Natural killer cell (primary cell): Measurements from ENCODE around the gene KHSRP. TPM values are rescaled to one million over a fixed set of nuclear protein-coding genes. Genes with fewer than 3 reads are reported as not detected.
"Not testable (repeated sequence)": the region's sequence is repeated elsewhere in the genome, so short reads cannot be mapped to it uniquely, and the experiment has no call there.

Experiments
- ATAC-seq, 3 donors: fragments of 150-1000 bp in 2 of 3; fragments of 200-7000 bp in 1 of 3; cut with Tn5 transposase; 1 replicate in 1 of 3; 2 replicates in 2 of 3; pipeline ENCODE4 v1.10.0; 2021; ENCODE audit warnings: mild to moderate bottlenecking in 2 of 3, moderate library complexity in 2 of 3
- DNase-seq, 2 donors: peaks; one replicate each; pipeline versions ENCODE4 v3.0.0 to v3.0.0-alpha.2; 2013 to 2021; ENCODE audit warnings: mixed read lengths in 1 of 2
- H3K27ac ChIP-seq: one replicate; pipeline ENCODE4 v1.5.1; 2013; ENCODE audit warnings: mild to moderate bottlenecking, low read length
- H3K27me3 ChIP-seq: one replicate; pipeline ENCODE4 v1.6.1; 2013; ENCODE audit warnings: low read length; ENCODE audit not compliant: control insufficient read depth, insufficient read depth
- H3K36me3 ChIP-seq: one replicate; pipeline ENCODE4 v1.6.1; 2013; ENCODE audit warnings: low read length; ENCODE audit not compliant: control insufficient read depth, insufficient read depth
- H3K4me1 ChIP-seq: one replicate; pipeline ENCODE4 v1.6.1; 2013; ENCODE audit warnings: low read length; ENCODE audit not compliant: control insufficient read depth, insufficient read depth
- H3K4me3 ChIP-seq: one replicate; pipeline ENCODE4 v1.5.1; 2013; ENCODE audit warnings: low read length
- H3K9me3 ChIP-seq: one replicate; pipeline ENCODE4 v1.6.1; 2013; ENCODE audit warnings: low read length; ENCODE audit not compliant: control insufficient read depth, insufficient read depth
- H3K27ac Mint-ChIP-seq, 2 donors: one replicate each; pipeline ENCODE4 v1.8.0; 2022; ENCODE audit warnings: mild to moderate bottlenecking in 2 of 2, mixed read lengths in 2 of 2, moderate library complexity in 1 of 2
- H3K27me3 Mint-ChIP-seq, 2 donors: one replicate each; pipeline ENCODE4 v1.8.0; 2022; ENCODE audit warnings: low read depth in 2 of 2, mixed read lengths in 2 of 2
- H3K36me3 Mint-ChIP-seq: one replicate; pipeline ENCODE4 v1.8.0; 2022; ENCODE audit warnings: mixed read lengths
- H3K4me1 Mint-ChIP-seq, 2 donors: one replicate each; pipeline ENCODE4 v1.8.0; 2022; ENCODE audit warnings: mixed read lengths in 2 of 2
- H3K4me3 Mint-ChIP-seq: one replicate; pipeline ENCODE4 v1.8.0; 2022; ENCODE audit warnings: mild to moderate bottlenecking, moderate library complexity, mixed read lengths
- H3K9me3 Mint-ChIP-seq, 2 donors: one replicate each; pipeline ENCODE4 v1.8.0; 2022; ENCODE audit warnings: mixed read lengths in 2 of 2
- CTCF ChIP-seq: fragments of 200-600 bp; IDR thresholded peaks from one replicate; pipeline ENCODE4 v1.8.0; 2022; ENCODE audit warnings: antibody characterized with exemption
- WGBS: methylation state at CpG from one replicate; pipeline ENCODE4 v1.1.7; 2013; ENCODE audit warnings: missing lambda C conversion rate; ENCODE audit not compliant: insufficient coverage; 5-methylcytosine and 5-hydroxymethylcytosine counted together
- intact Hi-C: fragments of 100-400 bp; cut with micrococcal nuclease; formaldehyde crosslinking; loops from one replicate; pipeline ENCODE4 v1.14.2; 2022
- total RNA-seq, 4 donors: library from RNA; stranded (reverse); fragments of 120-200 nt in 1 of 4; gene quantifications; one replicate each; pipeline versions ENCODE4 v1.2.3 to v1.2.4, GENCODE V29; 2013 to 2022

Gene KHSRP
- total RNA-seq, 3 donors from 2014 or later (not counting 1 experiment from before 2014, with no cell fraction given): 160 to 192 (median 165) TPM

DNA sequence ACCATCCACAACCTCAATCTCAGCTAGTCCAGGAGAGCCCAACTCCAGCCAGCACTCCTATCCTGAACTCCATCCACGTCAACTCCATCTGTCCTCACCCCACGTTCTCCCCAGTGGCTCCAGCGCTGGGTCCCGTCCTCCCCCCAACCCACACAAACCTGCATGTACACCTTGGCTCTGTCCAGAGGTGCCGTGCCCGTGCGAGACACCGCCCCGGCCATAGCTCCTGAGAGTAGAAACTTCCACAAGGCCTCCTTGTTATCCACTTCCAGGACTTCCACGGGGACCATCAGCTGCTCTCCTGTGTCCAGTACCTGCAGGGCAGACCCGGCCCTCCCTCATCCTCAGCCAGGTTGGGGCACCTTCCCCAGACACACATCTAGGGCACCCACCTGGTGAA, 7.3 kb upstream of the KHSRP start:
- Histone ChIP-seq H3K36me3 (no peaks in the 10 kb centered on the region), H3K9me3 (no peaks in the 10 kb centered on the region), H3K4me1 (no peaks in the 10 kb centered on the region), H3K4me3 (no peak overlapping the region), H3K27me3 (no peaks in the 10 kb centered on the region), H3K27ac (no peak overlapping the region)
- no peak overlapping the region for H3K27ac Mint-ChIP-seq
- H3K9me3 Mint-ChIP-seq: no peaks in the 10 kb centered on the region
- peaks cover 0 to 4% of the 10 kb centered on the region in 2 donors for H3K27me3 Mint-ChIP-seq
- intact Hi-C loops: no loop called here
- no peak overlapping the region for H3K4me3 Mint-ChIP-seq
- no peaks in the 10 kb centered on the region for H3K4me1 Mint-ChIP-seq
- no peaks in the 10 kb centered on the region for H3K36me3 Mint-ChIP-seq
- TF ChIP-seq CTCF: no peak
- WGBS: 95% methylated on average over 11 of the region's 11 CpGs
- DNase-seq: no peak
- ATAC-seq: no peak

GRCh38 chr19:6429419-6430221, 5.0 kb upstream of the KHSRP start:
- H3K4me1 ChIP-seq: peaks cover 11% of the 10 kb centered on the region
- no peak overlapping the region for H3K4me3 Mint-ChIP-seq
- DNase-seq (no peak), ATAC-seq (no peak)
- H3K27ac Mint-ChIP-seq: no peak overlapping the region
- no peaks in the 10 kb centered on the region for H3K36me3 Mint-ChIP-seq
- H3K4me3 ChIP-seq: no peak overlapping the region
- peaks cover 0 to 6% of the 10 kb centered on the region in 2 donors for H3K27me3 Mint-ChIP-seq
- H3K4me1 Mint-ChIP-seq: peaks cover 10 to 11% of the 10 kb centered on the region in 2 donors
- no peak overlapping the region for H3K27ac ChIP-seq
- 66% methylated on average over 20 of the region's 20 CpGs for WGBS
- intact Hi-C loops: no loop called here
- H3K9me3 Mint-ChIP-seq: no peaks in the 10 kb centered on the region
- no peaks in the 10 kb centered on the region for H3K9me3 ChIP-seq
- H3K36me3 ChIP-seq: no peaks in the 10 kb centered on the region
- TF ChIP-seq CTCF: no peak
- no peaks in the 10 kb centered on the region for H3K27me3 ChIP-seq

DNA sequence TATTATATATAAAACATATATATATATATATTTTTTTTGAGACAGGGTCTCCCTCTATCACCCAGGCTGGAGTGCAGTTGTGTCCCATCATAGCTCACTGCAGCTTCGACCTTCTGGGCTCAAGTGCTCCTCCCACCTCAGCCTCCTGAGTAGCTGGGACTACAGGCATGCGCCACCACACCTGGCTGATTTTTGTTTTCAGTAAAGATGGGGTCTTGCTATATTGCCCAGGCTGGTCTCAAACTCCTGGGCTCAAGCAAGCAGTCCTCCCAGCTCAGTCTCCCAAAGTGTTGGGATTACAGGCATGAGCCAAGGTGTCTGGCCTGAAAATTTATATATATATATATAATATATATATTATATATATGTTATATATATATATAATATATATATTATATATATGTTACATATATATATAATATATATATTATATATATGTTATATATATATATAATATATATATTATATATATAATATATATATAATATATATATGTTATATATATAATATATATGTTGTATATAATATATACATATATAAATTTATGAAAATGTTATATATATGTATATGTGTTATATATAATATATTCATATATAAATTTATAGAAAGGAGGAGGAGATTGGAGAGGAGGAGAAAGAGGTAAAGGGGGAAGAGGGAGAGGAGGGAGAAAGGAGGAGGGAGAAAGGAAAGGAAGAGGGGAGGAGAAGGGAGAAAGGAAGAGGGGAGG, 4.2 kb upstream of the KHSRP start:
- H3K27ac Mint-ChIP-seq, ATAC-seq, H3K4me3 ChIP-seq, H3K9me3 ChIP-seq, H3K4me3 Mint-ChIP-seq, H3K36me3 ChIP-seq, H3K27me3 Mint-ChIP-seq, H3K27ac ChIP-seq, H3K27me3 ChIP-seq, H3K36me3 Mint-ChIP-seq, DNase-seq, intact Hi-C loops, H3K9me3 Mint-ChIP-seq: not testable (repeated sequence)
- H3K4me1 Mint-ChIP-seq: peaks cover 10 to 13% of the 10 kb centered on the region in 2 donors
- WGBS: 100% methylated on average over 2 of the region's 2 CpGs
- peaks cover 14% of the 10 kb centered on the region for H3K4me1 ChIP-seq

- DNase-seq: no peak
These were observed 2.5 kb upstream of the KHSRP start for GRCh38 chr19:6427131-6427530.

More at GRCh38 chr19:6427131-6427530, 2.5 kb upstream of the KHSRP start:
- Histone ChIP-seq H3K36me3 (peaks cover 3% of the 10 kb centered on the region), H3K4me1 (peaks cover 31% of the 10 kb centered on the region), H3K27me3 (no peaks in the 10 kb centered on the region), H3K9me3 (no peaks in the 10 kb centered on the region), H3K4me3 (no peak overlapping the region), H3K27ac (no peak overlapping the region)
- Mint-ChIP-seq H3K36me3 (no peaks in the 10 kb centered on the region), H3K27me3 (peaks cover 0 to 6% of the 10 kb centered on the region in 2 donors), H3K9me3 (no peaks in the 10 kb centered on the region), H3K27ac (no peak overlapping the region), H3K4me1 (peaks cover 26 to 30% of the 10 kb centered on the region in 2 donors), H3K4me3 (no peak overlapping the region)
- no peak for ATAC-seq
- intact Hi-C loops: no loop called here
- no peak for TF ChIP-seq CTCF
- WGBS: 94% methylated on average over 18 of the region's 18 CpGs
